T-helper 2 cell treated with Interferon-gamma antibody and Interleukin-4, amounts not matched to agents 100 ng/mL and 5 ng/mL, for 36 hours (primary cell): ENCODE data around the gene SH3PXD2A. TPM values are rescaled to one million over a fixed set of nuclear protein-coding genes. Genes with fewer than 3 reads are reported as not detected.

ENCODE experiments used
- intact Hi-C: fragments of 100-400 bp; cut with micrococcal nuclease; formaldehyde crosslinking; loops from one replicate; pipeline ENCODE4 v1.15.1; 2023
- total RNA-seq: library from RNA; stranded (reverse); gene quantifications from 2 replicates; pipeline ENCODE4 v1.2.3, GENCODE V29; 2022

The SH3PXD2A gene
- total RNA-seq, 1 donor from 2014 or later, result 11.1 TPM

- intact Hi-C loops, result no loop called here
Measured at GRCh38 chr10:103590060-103590459, 265.3 kb downstream of the SH3PXD2A start.

DNA sequence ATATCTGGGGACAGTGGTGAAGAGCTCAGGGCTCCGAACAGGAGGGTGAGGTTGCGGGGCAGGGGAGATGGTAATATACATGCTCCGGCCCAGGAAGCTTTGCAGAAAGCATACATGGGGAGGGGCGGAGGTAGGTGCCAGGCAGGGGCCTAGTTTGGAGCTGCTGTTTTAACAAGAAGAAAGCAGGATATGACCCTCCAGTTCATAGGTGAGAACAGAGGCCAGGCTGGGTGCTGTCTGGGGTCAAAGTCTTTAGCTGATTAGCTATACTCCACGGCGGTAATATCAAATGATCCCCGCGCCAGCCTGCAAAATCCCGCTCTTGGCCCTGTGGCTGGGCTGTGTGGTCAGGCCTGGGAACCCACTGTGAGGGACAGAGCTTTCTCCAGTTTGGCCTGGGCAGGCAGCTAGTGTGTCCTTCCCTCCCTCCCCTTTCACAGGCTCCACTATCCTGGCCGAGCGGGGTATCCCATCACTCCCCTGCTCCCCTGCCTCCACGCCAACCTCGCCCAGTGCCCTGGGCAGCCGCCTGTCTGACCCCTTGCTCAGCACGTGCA lies 266.2 kb downstream of the SH3PXD2A start:
- intact Hi-C loops, result loop anchor here (10.0 kb wide), 1 partner anchor 94 kb away; the partner anchor contains the start of gene NEURL1

DNA sequence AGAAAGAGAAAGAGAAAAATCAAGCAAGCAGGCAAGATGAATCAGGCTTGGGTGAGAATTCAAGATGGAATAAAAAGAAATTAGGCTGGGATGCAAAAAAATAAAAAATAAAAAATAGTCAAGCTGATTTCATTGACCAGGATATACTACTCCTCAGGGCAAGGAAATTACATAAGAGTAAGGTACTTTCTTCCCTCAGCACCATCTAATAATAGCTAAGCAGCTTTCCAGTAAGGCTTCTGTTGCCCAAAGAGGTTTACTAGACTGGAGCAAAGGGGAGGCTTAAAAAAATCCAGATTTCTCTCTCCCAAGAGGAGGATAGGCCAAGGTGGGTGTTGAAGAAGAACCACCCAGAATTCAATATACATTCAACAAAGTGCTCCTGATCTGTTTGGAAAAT lies 268.3 kb downstream of the SH3PXD2A start:
- intact Hi-C loops, result loop anchor here (10.0 kb wide), 1 partner anchor 92 kb away; the partner anchor contains the start of gene NEURL1

GRCh38 chr10:103585011-103585405 lies 270.4 kb downstream of the SH3PXD2A start:
- intact Hi-C loops, result loop anchor here (10.0 kb wide), 1 partner anchor 90 kb away; the partner anchor contains the start of gene NEURL1

DNA sequence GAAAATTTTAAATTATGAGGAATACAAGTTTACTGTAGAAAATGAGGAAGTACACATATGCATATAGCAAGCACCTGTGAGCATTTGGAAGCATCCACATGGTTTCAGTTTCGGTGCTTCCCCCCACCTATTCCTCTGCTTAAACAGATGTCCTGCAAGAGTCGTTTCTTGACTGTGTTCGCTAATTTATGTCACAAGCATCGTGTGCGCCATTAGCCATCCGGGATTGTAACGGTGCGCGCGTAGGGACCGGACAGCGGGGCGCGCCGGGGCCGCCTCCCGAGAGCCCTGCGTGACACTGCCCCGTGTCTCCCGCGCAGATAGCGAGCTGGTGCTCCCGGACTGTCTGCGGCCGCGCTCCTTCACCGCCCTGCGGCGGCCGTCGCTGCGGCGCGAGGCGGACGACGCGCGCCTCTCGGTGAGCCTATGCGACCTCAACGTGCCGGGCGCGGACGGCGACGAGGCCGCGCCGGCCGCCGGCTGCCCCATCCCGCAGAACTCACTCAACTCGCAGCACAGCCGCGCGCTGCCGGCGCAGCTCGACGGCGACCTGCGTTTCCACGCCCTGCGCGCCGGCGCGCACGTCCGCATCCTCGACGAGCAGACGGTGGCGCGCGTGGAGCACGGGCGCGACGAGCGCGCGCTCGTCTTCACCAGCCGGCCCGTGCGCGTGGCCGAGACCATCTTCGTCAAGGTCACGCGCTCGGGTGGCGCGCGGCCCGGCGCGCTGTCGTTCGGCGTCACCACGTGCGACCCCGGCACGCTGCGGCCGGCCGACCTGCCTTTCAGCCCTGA lies 271.0 kb downstream of the SH3PXD2A start:
- intact Hi-C loops, result loop anchor here (10.0 kb wide), 1 partner anchor 90 kb away; the partner anchor contains the start of gene NEURL1

DNA sequence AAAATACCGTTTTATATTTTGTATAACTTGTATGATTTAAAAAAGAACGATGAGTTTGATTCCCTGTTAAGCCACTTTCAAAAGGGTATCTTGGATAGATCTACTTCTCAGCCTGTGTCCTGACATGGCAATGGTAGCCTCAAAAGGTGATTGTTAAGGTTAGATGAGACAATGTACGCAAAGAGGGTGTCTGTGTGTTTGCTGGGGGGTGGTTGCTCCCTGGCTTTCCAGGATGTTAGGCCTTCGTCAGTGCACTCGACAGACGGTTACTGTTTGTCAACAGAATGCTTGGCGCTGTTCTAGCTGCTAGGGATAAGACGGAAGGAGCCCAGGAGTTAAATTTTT lies 271.5 kb downstream of the SH3PXD2A start:
- intact Hi-C loops, result loop anchor here (10.0 kb wide), 1 partner anchor 89 kb away; the partner anchor contains the start of gene NEURL1

DNA sequence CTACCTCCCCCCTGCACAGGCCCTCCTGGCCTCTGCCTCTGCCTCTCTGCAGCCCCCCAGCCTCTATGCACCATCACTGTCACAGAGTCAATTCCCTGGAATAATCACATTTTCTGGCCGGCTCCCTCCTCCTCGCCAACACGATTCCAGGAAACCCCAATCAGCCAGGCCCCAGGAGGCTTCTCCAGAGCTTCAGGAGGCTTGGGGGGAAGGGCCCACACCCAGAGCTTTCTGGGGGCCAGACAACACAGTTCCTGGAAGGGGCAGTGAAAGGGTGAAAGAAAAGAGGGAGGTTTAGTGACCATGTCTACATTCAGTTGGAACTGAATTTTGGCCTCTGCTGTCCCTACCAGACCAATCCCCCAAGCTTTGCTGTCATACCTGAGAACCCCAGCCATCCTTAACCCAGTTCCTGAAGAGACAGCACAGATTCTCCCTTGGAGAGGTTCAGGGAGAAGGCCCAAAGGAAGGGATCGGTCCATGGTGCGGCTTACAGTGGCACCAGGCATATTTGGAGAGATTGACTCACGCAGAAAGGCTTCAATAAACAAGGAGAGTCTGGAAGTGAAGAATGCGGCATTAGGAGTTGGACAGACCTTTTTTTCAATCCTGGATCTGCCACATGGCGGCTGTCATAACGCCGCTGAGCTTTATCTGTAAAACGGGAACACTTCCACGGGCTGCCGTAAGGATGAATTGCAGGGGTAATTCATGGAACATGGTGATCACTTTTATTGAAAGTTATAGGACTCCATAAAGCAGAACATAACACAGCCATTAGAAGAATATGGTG lies 272.8 kb downstream of the SH3PXD2A start:
- intact Hi-C loops, result loop anchor here (10.0 kb wide), 1 partner anchor 88 kb away; the partner anchor contains the start of gene NEURL1

GRCh38 chr10:103581499-103581898 lies 273.9 kb downstream of the SH3PXD2A start:
- intact Hi-C loops, result loop anchor here (10.0 kb wide), 1 partner anchor 87 kb away; the partner anchor contains the start of gene NEURL1

- intact Hi-C loops, result loop anchor here (10.0 kb wide), 1 partner anchor 86 kb away; the partner anchor contains the start of gene NEURL1
Measured at GRCh38 chr10:103580430-103580829, 274.9 kb downstream of the SH3PXD2A start.

- intact Hi-C loops, result loop anchor here (10.0 kb wide), 1 partner anchor 85 kb away; the partner anchor contains the start of gene NEURL1
Measured at GRCh38 chr10:103580011-103580410, 275.4 kb downstream of the SH3PXD2A start.

- intact Hi-C loops, result no loop called here
Measured at GRCh38 chr10:103578782-103579382, 276.5 kb downstream of the SH3PXD2A start.

DNA sequence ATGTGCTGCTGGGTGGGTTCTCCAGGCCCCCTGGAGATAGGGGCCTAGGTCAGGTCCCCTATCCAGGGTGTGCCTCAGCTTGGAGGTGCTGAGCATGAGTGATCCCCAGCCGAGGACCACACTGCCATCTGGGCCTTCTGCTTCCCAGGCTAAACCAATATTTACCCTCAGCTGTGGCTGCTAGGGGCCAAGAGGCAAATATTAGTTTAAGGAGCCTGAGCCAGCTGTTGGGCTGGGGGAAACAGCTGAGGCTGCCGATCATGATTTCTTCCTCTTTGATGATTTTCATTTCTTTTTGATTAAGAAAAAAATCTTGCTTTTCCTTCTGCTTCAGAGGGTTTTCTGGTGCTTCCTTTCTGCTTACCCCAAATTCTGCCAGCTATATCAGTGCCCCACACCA lies 278.5 kb downstream of the SH3PXD2A start:
- intact Hi-C loops, result no loop called here

DNA sequence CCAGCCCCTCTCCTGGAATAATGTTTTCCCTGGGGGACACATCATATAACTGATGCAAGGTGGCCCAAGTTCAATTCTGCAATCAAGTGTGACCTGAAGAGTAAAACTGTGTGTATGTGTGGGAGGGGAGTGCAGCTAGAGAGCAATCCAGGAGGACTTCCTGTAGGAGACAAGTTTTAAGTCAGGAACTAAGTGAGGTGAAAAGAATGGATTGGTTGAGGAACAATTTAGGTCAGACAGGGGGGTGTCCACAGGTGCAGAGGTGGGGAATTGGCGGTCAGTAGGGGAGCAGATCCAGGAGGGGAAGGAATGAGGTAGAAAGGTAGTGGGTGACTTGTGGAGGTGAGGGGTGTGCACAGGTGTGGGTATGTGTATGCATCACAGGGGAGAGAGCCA lies 279.3 kb downstream of the SH3PXD2A start:
- intact Hi-C loops, result no loop called here

- intact Hi-C loops, result no loop called here
Measured at GRCh38 chr10:103575416-103576075, 279.8 kb downstream of the SH3PXD2A start.

DNA sequence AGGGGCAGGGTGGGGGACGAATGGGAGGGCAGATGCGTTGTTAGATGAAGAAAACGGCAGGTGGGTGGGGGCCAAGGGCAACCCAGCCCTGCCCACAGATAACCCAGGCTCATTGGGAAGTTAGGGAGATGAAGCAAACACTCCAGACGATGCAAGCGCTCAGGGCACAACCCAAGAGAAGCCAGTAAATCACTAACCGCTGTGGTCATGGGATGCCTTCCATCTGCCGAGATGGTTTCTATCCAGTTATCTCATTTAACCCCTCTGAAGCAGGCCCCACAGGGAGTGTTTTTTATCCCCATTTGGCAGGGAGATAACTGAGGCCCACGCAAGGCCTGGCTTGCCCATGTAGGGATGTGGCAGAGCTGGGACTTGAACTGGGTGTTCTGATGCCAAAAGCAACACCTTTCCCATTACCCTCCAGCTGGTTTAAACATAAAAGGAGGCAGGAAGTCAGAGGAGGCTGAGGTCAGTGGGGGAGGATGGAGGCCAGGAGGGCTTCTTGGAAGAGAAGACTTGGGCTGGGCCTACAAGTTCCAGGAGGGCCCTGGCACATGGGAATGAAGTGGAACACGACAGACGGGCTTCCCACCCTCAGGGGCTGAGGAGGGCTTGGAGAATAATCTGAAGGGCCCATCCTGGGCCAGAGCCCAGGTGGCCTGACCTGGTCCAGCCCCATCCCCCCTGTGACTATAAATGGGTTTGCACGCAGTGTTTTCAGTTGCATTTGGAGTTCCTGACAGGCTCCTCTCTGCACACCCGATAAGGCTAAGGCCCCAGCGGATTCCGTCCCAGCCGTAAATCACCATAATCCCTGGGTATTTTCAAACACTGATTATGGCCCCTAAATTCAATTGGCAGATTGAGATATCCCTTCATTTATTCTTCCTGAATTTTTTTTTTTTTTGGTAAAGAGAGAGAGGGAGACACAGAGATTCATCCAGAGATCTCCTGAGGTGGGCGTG lies 281.0 kb downstream of the SH3PXD2A start:
- intact Hi-C loops, result no loop called here

GRCh38 chr10:103573205-103573487 lies 282.2 kb downstream of the SH3PXD2A start:
- intact Hi-C loops, result no loop called here

DNA sequence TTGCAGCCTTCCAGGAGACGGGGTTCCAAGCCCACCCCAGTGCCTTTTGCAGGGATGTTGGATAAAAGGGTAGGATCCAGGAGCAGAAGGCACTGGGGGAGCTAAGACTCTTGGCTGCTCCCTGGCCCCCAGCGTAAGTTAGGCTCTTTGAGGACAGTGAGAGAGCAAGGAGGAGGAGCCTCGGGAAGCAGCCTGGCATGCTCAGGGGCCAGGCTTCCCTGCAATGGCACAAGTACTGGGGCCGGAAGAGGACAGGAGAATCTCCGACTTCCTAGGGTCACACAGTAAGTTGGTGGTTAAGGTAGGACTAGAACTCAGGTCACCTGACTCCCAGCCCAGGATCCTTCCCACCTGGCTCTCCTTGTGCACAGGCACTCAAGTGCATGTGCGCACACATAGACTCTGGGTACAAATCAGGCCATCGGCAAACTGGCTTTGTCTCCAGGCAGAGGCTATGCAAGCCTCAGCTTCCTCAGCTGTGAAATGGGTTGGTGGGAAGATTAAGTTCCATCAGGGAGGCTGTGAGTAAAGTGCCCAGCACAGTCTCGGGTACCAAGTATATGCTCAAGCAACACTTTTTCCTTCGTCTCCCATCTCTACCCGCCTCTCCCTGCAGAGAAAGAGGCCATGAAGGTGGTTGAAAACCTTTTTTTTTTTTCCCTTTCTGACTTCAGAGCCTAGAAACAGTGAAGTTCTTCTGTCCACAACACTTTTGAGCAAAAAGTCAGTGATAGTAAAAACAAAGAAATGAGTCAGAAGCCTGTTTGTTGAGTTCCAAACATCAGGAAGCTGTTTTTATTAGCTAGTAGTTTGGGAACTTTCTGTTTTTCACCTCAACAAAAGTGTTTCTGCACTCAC lies 282.8 kb downstream of the SH3PXD2A start:
- intact Hi-C loops, result no loop called here

DNA sequence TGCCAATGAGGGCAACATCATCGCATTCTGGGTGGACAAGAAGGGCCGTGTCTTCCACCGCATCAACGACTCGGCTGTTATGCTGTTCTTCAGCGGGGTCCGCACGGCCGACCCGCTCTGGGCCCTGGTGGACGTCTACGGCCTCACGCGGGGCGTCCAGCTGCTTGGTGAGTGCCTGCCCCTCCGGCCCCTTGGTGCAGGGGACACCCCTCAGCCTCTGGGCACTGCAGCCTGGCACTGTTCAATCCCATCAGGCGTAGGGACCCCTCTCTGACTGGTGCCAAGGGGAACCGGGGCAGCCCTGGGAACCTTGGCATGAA lies 283.8 kb downstream of the SH3PXD2A start:
- intact Hi-C loops, result no loop called here
